HepG2 (cell line): ENCODE measurements around the gene FGF21. TPM values are rescaled to one million over a fixed set of nuclear protein-coding genes. Genes with fewer than 3 reads are reported as not detected.
A peak's percentile ranks its signal among the peaks of the same experiment; 100 is the strongest.

Experiments used
- CBX5 ChIP-seq: sonication (generic); formaldehyde crosslinking; IDR thresholded peaks from 2 replicates; pipeline ENCODE4 v1.4.0; 2020; ENCODE audit warnings: missing genetic modification reagents, borderline replicate concordance
- HINFP ChIP-seq: sonication (generic); formaldehyde crosslinking; IDR thresholded peaks from 2 replicates; pipeline ENCODE4 v1.4.0; 2020; ENCODE audit warnings: low read depth, mild to moderate bottlenecking, missing genetic modification reagents
- KIAA2018 ChIP-seq: sonication (generic); formaldehyde crosslinking; IDR thresholded peaks from 2 replicates; pipeline ENCODE4 v1.5.0; 2020; ENCODE audit warnings: mild to moderate bottlenecking, missing genetic modification reagents, borderline replicate concordance
- NR1H2 ChIP-seq: sonication (generic); formaldehyde crosslinking; IDR thresholded peaks from 2 replicates; pipeline ENCODE4 v1.8.1; 2022; ENCODE audit warnings: low read depth, missing genetic modification reagents, borderline replicate concordance
- TSC22D2 ChIP-seq: sonication (generic); formaldehyde crosslinking; IDR thresholded peaks from 2 replicates; pipeline ENCODE4 v1.5.1; 2020; ENCODE audit warnings: missing genetic modification reagents, mild to moderate bottlenecking, borderline replicate concordance
- ZBED4 ChIP-seq: sonication (generic); formaldehyde crosslinking; IDR thresholded peaks from 2 replicates; pipeline ENCODE4 v1.4.0; 2020; ENCODE audit warnings: missing genetic modification reagents, borderline replicate concordance
- ZBTB7A ChIP-seq: sonication (generic); formaldehyde crosslinking; IDR thresholded peaks from 2 replicates; pipeline ENCODE4 v1.8.0; 2022; ENCODE audit warnings: mild to moderate bottlenecking, missing genetic modification reagents
- ZGPAT ChIP-seq: IDR thresholded peaks from 2 replicates; pipeline ENCODE4 v1.6.1; 2016; ENCODE audit warnings: mild to moderate bottlenecking
- ZNF747 ChIP-seq: sonication (generic); formaldehyde crosslinking; IDR thresholded peaks from 2 replicates; pipeline ENCODE4 v1.8.1; 2023; ENCODE audit warnings: missing genetic modification reagents, mild to moderate bottlenecking, borderline replicate concordance
- ZNF768 ChIP-seq: sonication (generic); formaldehyde crosslinking; IDR thresholded peaks from 2 replicates; pipeline ENCODE4 v1.4.0; 2020; ENCODE audit warnings: missing genetic modification reagents
- ZZZ3 ChIP-seq: sonication (generic); formaldehyde crosslinking; IDR thresholded peaks from 2 replicates; pipeline ENCODE4 v1.4.0; 2020; ENCODE audit warnings: missing genetic modification reagents, mild to moderate bottlenecking, borderline replicate concordance
- polyA plus RNA-seq, 8 experiments: library from polyadenylated mRNA; depleted of rRNA in 3 of 8; stranded (reverse) in 7 of 8; unstranded in 1 of 8; fragments of >200 nt; fragmentation: Illumina TruSeq in 4 of 8; extraction: Trizol in 4 of 8; gene quantifications; 2 replicates each; pipeline versions ENCODE4 v1.2.1 to v1.2.3, GENCODE V29; 2011 to 2016; ENCODE audit warnings: low read depth in 4 of 8, missing spikeins in 1 of 8, mixed read lengths in 1 of 8; ENCODE audit not compliant: insufficient read depth in 1 of 8
- total RNA-seq, 5 experiments: library from RNA; depleted of rRNA; stranded (reverse); fragments of >200 nt; fragmentation: Illumina TruSeq; extraction: Trizol; gene quantifications; 2 replicates each; pipeline ENCODE4 v1.2.3, GENCODE V29; 2016; ENCODE audit warnings: low read depth in 1 of 5

The FGF21 gene
- total and polyA plus RNA-seq, 2 of the 13 experiments (the other 11 are each of a cell fraction or from before 2014, with no cell fraction given), result 0.17 TPM; not detected in 1

- TF ChIP-seq HINFP (no peak), TSC22D2 (CRISPR knock-in tag) (no peak), ZGPAT (CRISPR knock-in tag) (no peak), ZNF747 (no peak), NR1H2 (CRISPR knock-in tag) (no peak), ZZZ3 (0 out of 2 replicates have a peak, but pooled peaks have one; percentile 48), ZBED4 (CRISPR knock-in tag) (no peak; the same call in 1 of the 2 replicates), KIAA2018 (CRISPR knock-in tag) (no peak), ZBTB7A (CRISPR knock-in tag) (no peak), CBX5 (CRISPR knock-in tag) (no peak), ZNF768 (CRISPR knock-in tag) (no peak)
Measured at GRCh38 chr19:48714759-48715675, 40.3 kb upstream of the FGF21 start (continued).
